COLO829 (cell line): ENCODE measurements around the gene MATK.
A peak's percentile ranks its signal among the peaks of the same experiment; 100 is the strongest.

ENCODE experiments used
- DNase-seq: peaks from one replicate; pipeline ENCODE4 v3.0.0; 2012; ENCODE audit warnings: low spot score

The MATK gene

DNA sequence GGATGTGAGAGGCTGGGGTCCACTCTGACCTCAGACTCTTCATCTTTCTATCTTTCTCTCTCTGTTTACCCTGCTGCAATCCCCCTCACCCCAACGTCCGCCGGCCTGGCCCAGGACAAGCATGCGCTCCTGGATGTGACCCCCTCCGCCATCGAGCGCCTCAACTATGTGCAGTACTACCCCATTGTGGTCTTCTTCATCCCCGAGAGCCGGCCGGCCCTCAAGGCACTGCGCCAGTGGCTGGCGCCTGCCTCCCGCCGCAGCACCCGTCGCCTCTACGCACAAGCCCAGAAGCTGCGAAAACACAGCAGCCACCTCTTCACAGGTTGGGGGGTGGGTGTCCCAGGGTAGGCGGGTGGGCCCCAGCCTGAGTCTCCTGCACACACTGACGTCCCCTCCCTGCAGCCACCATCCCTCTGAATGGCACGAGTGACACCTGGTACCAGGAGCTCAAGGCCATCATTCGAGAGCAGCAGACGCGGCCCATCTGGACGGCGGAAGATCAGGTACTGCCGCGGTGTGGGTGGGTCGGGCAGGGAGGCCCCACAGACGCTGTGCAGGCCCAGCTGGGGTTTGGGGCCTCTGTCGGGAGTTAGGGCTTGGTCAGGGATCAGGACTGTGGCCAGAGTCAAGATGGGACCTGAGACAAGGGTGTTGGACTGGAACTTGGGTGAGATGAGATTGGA, 39.7 kb downstream of the MATK start:
- no peak for DNase-seq

DNA sequence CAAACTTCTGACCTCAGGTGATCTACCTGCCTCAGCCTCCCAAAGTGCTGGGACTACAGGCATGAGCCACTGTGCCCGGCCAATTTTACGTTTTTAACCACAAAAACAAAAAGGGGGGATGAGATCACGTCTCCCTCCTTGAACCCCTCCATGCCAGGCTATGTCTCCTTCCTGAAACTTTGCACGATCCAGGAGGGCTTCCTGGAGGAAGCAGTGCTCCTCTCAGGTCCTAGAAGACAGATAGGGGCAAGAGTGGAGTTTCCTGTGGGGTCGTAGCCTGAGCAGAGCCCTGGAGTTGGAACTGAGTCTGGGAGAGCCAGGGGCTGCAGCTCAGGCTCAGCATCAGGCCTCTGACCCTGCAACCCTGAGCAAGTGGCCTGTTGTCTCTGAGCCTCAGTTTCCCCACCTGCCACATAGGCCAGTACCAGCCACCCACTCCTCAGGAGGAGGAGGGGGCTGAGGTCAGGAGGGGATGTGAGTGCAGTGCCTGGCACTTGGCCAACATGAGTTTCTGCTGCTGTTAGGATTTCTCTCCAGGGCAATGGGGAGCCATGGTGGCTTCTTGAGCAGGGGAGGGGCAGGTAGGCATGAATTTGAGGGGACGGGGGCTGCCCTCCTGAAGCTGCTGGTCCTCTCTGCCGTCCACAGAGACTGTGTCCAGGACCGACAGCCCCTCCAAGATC, 40.7 kb downstream of the MATK start:
- DNase-seq = no peak

- DNase-seq = peak; percentile 43
These were observed 42.7 kb downstream of the MATK start for GRCh38 chr19:3743486-3743885.

DNA sequence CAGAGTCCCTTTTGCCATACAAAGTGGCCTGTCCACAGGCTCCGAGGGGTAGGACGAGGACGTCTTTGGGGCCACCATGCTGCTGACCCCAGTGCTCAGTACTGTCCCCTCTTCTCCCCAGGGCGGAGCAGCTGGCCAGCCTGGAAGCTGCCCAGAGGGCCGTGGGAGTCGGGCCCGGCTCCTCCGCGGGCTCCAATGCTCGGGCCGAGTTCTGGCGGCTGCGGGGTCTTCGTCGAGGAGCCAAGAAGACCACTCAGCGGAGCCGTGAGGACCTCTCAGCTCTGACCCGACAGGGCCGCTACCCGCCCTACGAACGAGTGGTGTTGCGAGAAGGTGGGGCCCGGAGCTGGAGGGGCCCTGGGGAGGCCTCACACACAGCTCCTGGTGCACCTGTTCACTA, 45.8 kb downstream of the MATK start:
- no peak for DNase-seq

DNA sequence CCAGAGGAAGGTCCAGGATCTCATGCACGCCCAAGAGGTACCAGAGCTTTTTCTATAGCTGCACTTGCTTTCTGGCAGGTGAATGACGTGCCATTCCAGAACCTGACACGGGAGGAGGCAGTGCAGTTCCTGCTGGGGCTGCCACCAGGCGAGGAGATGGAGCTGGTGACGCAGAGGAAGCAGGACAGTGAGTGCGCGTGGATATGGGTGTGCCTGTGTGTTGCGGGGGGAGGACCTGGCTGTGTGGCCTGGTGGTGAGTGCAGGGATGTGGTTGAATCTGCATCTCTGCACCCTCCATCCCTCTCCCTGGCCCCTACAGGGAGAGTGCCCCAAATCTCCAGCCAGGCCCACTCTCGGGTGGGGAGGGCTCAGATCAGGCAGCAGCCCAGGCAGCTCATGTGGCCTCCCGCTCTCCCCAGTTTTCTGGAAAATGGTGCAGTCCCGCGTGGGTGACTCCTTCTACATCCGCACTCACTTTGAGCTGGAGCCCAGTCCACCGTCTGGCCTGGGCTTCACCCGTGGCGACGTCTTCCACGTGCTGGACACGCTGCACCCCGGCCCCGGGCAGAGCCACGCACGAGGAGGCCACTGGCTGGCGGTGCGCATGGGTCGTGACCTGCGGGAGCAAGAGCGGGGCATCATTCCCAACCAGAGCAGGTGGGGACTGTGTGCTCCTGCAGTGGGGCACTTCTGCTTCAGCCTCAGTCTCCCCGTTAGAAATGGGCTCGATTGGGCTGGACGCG, 47.5 kb downstream of the MATK start:
- DNase-seq = no peak

DNA sequence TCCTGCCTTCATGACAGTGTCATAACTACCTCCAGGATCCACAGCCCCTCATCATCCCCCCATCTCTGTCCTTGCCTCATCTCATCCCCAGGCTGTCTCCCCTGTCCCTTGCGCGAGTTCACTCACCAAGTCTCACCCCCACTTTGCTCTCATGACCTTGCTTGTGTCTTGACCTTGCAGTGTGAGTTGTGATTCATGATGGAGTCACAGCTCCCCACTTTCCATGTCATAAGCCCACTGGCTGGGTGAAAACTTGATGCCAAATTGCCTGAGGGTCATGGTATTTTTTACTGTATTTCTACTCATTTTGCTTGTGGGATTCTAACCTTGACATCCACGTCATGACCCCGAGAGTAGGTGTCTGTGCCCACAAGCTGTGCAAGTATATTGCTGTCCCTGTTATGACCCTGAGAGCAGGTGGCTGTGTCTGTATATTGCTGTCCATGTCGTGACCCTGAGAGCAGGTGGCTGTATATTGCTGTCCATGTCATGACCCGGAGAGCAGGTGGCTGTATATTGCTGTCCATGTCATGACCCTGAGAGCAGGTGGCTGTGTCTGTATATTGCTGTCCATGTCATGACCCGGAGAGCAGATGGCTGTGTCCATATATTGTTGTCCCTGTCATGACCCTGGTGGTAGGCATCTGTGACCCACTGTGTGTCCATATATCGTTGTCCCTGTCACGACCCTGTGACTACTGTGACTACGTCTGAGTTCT, 48.5 kb downstream of the MATK start:
- no peak for DNase-seq

- DNase-seq = no peak
These were observed 50.0 kb downstream of the MATK start for GRCh38 chr19:3736106-3736724.

GRCh38 chr19:3734310-3734600, 51.9 kb downstream of the MATK start:
- DNase-seq = no peak

DNA sequence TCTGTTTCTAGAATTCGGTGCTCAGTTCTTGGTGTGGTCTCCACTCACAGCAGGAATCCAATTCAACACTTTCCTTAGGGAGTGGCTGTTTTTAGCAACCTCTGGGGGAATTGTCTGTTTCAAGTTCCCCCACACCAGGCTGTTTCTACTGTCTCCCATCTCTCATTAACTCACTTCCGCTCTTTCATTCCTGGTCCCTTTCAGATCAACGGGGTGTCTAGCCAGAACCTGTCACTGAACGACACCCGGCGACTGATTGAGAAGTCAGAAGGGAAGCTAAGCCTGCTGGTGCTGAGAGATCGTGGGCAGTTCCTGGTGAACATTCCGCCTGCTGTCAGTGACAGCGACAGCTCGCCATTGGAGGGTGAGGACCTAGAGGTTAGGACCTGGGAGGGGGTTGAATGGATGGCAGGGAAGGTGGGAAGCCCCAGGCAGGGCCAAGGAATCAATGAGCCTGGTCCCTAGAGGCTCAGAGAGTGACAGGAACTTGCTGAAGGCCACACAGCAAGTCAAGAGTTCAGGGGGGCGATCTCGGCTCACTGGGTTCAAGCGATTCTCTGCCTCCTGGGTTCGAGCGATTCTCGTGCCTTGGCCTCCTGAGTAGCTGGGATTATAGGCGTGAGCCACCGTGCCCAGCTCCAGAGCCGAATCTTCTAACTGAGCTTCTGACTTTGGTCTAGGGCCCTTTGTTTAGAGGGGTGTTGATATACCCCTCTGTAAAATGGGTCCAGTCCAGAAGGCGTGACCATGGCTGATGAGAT, 52.5 kb downstream of the MATK start:
- DNase-seq = no peak

GRCh38 chr19:3732108-3732507, 54.1 kb downstream of the MATK start:
- DNase-seq = no peak

DNA sequence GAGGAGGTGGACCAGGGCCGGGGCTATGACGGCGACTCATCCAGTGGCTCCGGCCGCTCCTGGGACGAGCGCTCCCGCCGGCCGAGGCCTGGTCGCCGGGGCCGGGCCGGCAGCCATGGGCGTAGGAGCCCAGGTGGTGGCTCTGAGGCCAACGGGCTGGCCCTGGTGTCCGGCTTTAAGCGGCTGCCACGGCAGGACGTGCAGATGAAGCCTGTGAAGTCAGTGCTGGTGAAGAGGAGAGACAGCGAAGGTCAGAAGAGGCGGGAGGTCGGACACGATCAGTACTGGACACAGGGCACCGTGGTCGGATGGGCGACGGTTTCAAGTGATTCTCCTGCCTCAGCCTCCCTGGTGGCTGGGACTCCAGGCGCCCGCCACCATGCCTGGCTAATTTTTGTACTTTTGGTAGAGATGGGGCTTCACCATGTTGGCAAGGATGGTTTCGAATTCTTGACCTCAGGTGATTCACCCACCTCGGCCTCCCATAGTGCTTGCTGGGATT, 55.7 kb downstream of the MATK start:
- DNase-seq = no peak
